Bronchus fibroblast of lung (primary cell): Measurements from ENCODE around the gene DMXL2. TPM values are rescaled to one million over a fixed set of nuclear protein-coding genes. Genes with fewer than 3 reads are reported as not detected.

Source experiments
- total RNA-seq: library from RNA; depleted of rRNA; stranded (reverse); fragments of >200 nt; gene quantifications from 2 replicates; pipeline ENCODE4 v1.2.3, GENCODE V29; 2015

DMXL2 gene, protein sequence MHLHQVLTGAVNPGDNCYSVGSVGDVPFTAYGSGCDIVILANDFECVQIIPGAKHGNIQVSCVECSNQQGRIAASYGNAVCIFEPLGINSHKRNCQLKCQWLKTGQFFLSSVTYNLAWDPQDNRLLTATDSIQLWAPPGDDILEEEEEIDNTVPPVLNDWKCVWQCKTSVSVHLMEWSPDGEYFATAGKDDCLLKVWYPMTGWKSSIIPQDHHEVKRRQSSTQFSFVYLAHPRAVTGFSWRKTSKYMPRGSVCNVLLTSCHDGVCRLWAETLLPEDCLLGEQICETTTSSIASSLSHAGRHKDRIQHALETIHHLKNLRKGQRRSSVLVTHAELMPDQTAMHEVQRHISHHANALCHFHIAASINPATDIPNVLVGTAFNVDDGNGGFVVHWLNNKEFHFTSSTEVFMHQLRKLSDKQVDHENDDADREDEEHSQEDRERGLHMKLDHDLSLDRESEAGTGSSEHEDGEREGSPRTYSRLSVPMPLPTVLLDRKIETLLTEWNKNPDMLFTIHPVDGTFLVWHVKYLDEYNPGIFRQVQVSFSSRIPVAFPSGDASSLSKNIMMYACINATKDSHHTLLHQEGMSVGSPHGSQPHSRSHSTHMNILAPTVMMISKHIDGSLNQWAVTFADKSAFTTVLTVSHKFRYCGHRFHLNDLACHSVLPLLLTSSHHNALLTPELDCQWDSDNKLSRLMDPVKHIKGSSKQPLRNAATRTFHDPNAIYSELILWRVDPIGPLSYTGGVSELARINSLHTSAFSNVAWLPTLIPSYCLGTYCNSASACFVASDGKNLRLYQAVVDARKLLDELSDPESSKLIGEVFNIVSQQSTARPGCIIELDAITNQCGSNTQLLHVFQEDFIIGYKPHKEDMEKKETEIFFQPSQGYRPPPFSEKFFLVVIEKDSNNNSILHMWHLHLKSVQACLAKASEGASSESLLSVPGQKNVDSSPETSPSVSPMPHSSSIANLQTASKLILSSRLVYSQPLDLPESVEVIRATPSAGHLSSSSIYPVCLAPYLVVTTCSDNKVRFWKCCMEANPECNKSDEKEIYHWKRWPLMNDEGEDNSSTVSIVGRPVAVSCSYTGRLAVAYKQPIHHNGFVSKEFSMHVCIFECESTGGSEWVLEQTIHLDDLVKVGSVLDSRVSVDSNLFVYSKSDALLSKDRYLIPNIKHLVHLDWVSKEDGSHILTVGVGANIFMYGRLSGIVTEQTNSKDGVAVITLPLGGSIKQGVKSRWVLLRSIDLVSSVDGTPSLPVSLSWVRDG (N-terminal part only)
- total RNA-seq: 8.2 and 9.8 TPM in 2 replicates

DNA sequence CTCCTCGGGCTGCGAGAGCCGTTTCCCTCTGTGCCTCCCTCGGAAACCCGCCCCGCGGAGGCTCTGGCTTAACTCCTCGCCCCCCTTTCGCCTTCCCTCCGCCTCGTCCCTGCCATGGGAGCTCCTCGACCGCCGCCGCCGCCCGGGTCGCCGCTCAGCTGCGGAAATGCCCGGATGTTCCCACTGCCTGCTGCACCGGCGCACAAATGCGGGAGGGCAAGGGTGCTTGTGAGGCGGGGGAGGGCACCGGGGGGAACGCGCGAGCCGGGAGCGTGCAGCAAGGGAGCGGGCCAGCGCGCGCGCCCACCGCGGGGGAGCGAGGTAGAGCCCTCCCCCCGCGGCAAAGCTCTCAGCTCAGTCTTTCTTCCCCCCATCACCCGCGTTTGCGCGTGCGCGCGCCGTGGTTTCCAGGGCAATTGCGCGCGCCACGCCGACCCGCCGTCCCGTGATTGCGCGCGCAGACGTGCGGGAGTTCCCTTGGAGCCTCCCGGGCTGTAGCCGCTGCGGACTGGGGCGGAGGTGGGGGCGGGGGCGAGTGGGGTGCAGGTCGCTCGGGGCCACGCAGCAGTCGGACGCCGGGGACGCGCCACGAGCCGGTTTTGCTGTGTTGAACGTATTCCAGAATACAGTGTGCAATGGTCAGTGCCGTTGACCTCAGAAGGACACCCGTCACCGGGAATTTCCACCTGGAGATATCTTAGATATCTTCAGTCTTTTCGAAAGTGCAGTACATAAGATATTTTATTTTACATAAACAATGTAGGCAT lies at the start of gene DMXL2:
Gene DMXL2 (minus strand): TSS at position 168 of the 767 bp plus-strand sequence. CDS start 226 bp downstream, outside the sequence.

Other genes with a start within 250 kb of the DMXL2 start
- not detected in 2 replicates for gene SCG3, start 58.7 kb upstream of the DMXL2 start, total RNA-seq
- 4.8 and 5.4 TPM in 2 replicates for gene LYSMD2, start 114.9 kb upstream of the DMXL2 start, total RNA-seq
- gene TMOD2, start 128.8 kb upstream of the DMXL2 start, total RNA-seq: 3.4 and 3.5 TPM in 2 replicates
- 19.9 and 23.7 TPM in 2 replicates for gene TMOD3, start 206.9 kb upstream of the DMXL2 start, total RNA-seq